Common myeloid progenitor, CD34-positive (primary cell): ENCODE measurements around the gene ROM1.
"Not testable (repeated sequence)": the region's sequence is repeated elsewhere in the genome, so short reads cannot be mapped to it uniquely, and the experiment has no call there.

Experiments used
- CTCF ChIA-PET: fragments of 350-600 bp; sonication (Branson Sonifier 250); formaldehyde crosslinking; loops from one replicate; lab custom pipeline; 2021; ENCODE audit warnings: antibody characterized with exemption; lab: Charles Lee
- POLR2A ChIA-PET: fragments of 350-600 bp; sonication (Branson Sonifier 250); formaldehyde crosslinking; loops from one replicate; lab custom pipeline; 2021; ENCODE audit warnings: antibody characterized with exemption; lab: Charles Lee
- DNase-seq, 3 donors: peaks; one replicate each; pipeline versions ENCODE4 v3.0.0 to v3.0.0-alpha.2; 2013
- H3K27ac ChIP-seq, 2 experiments: 1 replicate in 1 of 2; 2 replicates in 1 of 2; pipeline ENCODE4 v1.7.0; 2013; ENCODE audit warnings: inconsistent platforms in 2 of 2, low read length in 2 of 2, mild to moderate bottlenecking in 2 of 2, low read depth in 1 of 2, moderate library complexity in 1 of 2; ENCODE audit not compliant: severe bottlenecking in 2 of 2, insufficient read depth in 1 of 2, poor library complexity in 1 of 2
- H3K27me3 ChIP-seq, 5 experiments: replicated peaks in 2 of 5; 1 replicate in 3 of 5; 2 replicates in 2 of 5; pipeline versions ENCODE4 v1.6.1 to v1.7.0; 2013; ENCODE audit warnings: low read length in 4 of 5, mild to moderate bottlenecking in 2 of 5, moderate library complexity in 2 of 5, inconsistent platforms in 1 of 5; ENCODE audit not compliant: insufficient read depth in 5 of 5, control insufficient read depth in 4 of 5
- H3K36me3 ChIP-seq, 4 experiments: 1 replicate in 2 of 4; 2 replicates in 2 of 4; pipeline versions ENCODE4 v1.6.1 to v1.7.0; 2013; ENCODE audit warnings: low read length in 3 of 4, control low read depth in 1 of 4, mild to moderate bottlenecking in 1 of 4; ENCODE audit not compliant: control insufficient read depth in 4 of 4, insufficient read depth in 4 of 4
- H3K4me1 ChIP-seq, 4 experiments: 1 replicate in 3 of 4; 2 replicates in 1 of 4; pipeline versions ENCODE4 v1.6.1 to v1.7.1; 2013; ENCODE audit warnings: low read length in 3 of 4, mild to moderate bottlenecking in 3 of 4, control low read depth in 1 of 4, inconsistent platforms in 1 of 4, moderate library complexity in 1 of 4; ENCODE audit not compliant: control insufficient read depth in 4 of 4, insufficient read depth in 4 of 4; ENCODE audit errors: control extremely low read depth in 1 of 4
- H3K4me3 ChIP-seq, 7 experiments: 1 replicate in 4 of 7; 2 replicates in 3 of 7; pipeline versions ENCODE4 v1.5.1 to v1.7.0; 2013; ENCODE audit warnings: mild to moderate bottlenecking in 7 of 7, low read length in 6 of 7, moderate library complexity in 6 of 7, inconsistent platforms in 2 of 7, low read depth in 2 of 7, control low read depth in 1 of 7; ENCODE audit not compliant: insufficient read depth in 4 of 7, control insufficient read depth in 1 of 7; ENCODE audit errors: extremely low read depth in 1 of 7
- H3K9me3 ChIP-seq, 5 experiments: 1 replicate in 4 of 5; 2 replicates in 1 of 5; pipeline versions ENCODE4 v1.6.1 to v1.7.1; 2013; ENCODE audit warnings: low read length in 4 of 5, mild to moderate bottlenecking in 2 of 5, inconsistent platforms in 1 of 5, low read depth in 1 of 5, moderate library complexity in 1 of 5; ENCODE audit not compliant: control insufficient read depth in 4 of 5, insufficient read depth in 2 of 5; ENCODE audit errors: control extremely low read depth in 1 of 5
- WGBS: methylation state at CpG from one replicate; pipeline ENCODE4 v1.1.5; 2013; ENCODE audit not compliant: insufficient coverage; 5-methylcytosine and 5-hydroxymethylcytosine counted together

Gene ROM1

DNA sequence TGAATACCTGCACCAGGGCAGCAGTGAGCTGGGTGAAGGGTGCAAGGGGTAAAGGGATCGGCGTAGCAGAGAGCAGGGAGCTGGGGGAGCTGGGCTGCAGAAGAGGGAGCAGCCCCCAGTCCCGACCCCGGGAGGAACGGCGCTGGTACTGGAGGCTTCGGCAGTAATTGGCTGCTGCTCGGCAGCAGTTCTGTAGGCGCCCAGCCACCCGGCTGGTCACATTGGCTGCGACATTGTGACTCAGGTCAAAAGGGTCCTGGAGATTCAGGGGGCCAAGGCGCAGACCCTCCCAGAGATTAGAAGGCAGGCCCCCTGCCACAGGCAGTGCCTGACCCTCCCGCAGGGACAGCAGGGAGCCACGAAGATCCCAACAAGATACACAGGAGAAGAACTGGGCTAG lies 37.2 kb upstream of the ROM1 start:
- POLR2A ChIA-PET = interaction anchor here (3.3 kb wide), 1 partner anchor 16 kb away, joined by 25 read pairs; the partner anchor contains the start of gene TUT1

DNA sequence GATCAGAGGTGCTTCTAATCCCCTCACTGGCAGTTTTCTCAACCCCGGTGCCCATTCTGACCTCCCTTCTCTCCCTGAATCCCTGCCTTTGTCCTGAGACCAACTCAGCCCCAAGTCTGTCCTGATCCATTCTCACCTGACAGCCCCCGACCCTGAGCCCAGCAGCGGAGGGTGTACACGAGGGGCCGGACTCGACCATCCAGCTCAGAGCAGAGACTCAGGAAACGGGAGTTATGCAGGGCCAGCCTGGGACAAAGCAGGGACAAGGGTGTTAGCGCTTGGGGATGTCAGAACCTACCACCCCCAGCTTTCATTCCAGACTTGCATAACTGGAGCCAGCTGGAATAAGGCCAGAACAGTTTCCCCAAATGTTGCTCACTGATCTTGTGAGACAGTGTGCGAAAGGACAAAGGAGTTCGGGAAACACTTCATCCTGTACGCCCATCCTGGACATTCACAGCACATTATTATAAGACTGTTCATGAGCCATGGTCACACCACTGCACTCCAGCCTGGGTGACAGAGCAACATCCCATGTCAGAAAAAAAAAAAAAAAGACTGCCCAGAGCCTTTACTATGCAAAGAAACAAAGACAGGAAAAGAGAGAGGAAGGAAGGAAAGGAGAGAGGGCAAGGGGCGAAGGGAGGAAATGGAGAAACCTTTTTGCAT lies 35.9 kb upstream of the ROM1 start:
- Histone ChIP-seq H3K4me1 (peaks cover 8 to 26% (median 25%) of the 10 kb centered on the region in 4 experiments), H3K36me3 (peaks cover 10 to 57% (median 37%) of the 10 kb centered on the region in 4 experiments), H3K27ac (no peak overlapping the region), H3K4me3 (no peak overlapping the region), H3K9me3 (no peaks in the 10 kb centered on the region), H3K27me3 (no peaks in the 10 kb centered on the region)
- POLR2A ChIA-PET = interaction anchor here (0.6 kb wide), 1 partner anchor 1628 kb away, joined by 3 read pairs; no protein-coding TSS in a partner anchor
- CTCF ChIA-PET = interaction anchor here (1.8 kb wide), 1 partner anchor 15 kb away, joined by 8 read pairs; the partner anchor contains the start of gene TUT1
- 84% methylated on average over 5 of the region's 12 CpGs for WGBS
- DNase-seq = no peak

More for the DNA sequence above, 37.2 kb upstream of the ROM1 start:
- Histone ChIP-seq H3K36me3 (peaks cover 13 to 57% (median 40%) of the 10 kb centered on the region in 4 experiments), H3K27me3 (no peaks in the 10 kb centered on the region), H3K4me1 (peaks cover 10 to 38% (median 30%) of the 10 kb centered on the region in 4 experiments), H3K9me3 (no peaks in the 10 kb centered on the region), H3K4me3 (no peak overlapping the region), H3K27ac (no peak overlapping the region)
- no peak for DNase-seq
- CTCF ChIA-PET = interaction anchor here (0.7 to 2.4 kb wide), 6 partner anchors 9 to 182 kb away, joined by 3 to 21 read pairs (median 3); partner anchors contain the start of genes LRRN4CL and TUT1
- WGBS = 98% methylated on average over 9 of the region's 14 CpGs

- Histone ChIP-seq H3K4me1 (peaks cover 2 to 17% (median 17%) of the 10 kb centered on the region in 4 experiments), H3K9me3 (no peaks in the 10 kb centered on the region), H3K4me3 (no peak overlapping the region), H3K27me3 (no peaks in the 10 kb centered on the region), H3K27ac (no peak overlapping the region), H3K36me3 (peaks cover 10 to 58% (median 35%) of the 10 kb centered on the region in 4 experiments)
- ChIA-PET CTCF (interaction anchor here (1.4 to 1.5 kb wide), 2 partner anchors 10 to 13 kb away, joined by 3 read pairs; no protein-coding TSS in a partner anchor), POLR2A (interaction anchor here (0.5 kb wide), 1 partner anchor 149 kb away, joined by 3 read pairs; no protein-coding TSS in a partner anchor)
- DNase-seq = no peak
- WGBS = 98% methylated on average over 6 of the region's 11 CpGs
Measured at GRCh38 chr11:62578541-62578940, 34.5 kb upstream of the ROM1 start.

DNA sequence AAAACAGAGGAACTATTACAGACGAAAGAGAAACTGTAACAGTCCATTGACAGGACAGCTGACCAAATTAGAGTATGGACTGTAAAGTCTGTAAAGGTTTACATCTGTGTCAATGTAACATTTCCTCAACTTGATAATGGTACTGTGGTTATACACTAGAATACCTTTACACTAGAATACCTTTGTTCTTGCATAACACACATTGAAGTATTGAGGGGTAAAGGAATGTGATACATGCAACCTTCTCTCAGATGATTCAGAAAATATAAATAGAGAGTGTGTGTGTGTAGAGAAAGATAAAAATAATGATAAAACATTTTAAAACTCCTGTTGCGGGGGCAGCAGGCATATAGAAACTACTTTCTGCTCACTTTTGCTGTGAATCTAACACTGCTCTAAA lies 33.8 kb upstream of the ROM1 start:
- Histone ChIP-seq H3K4me3 (no peak overlapping the region), H3K27ac (no peak overlapping the region), H3K4me1 (peaks cover 2 to 15% (median 15%) of the 10 kb centered on the region in 4 experiments), H3K27me3 (no peaks in the 10 kb centered on the region), H3K36me3 (peaks cover 10 to 62% (median 40%) of the 10 kb centered on the region in 4 experiments), H3K9me3 (no peaks in the 10 kb centered on the region)
- POLR2A ChIA-PET = no interaction called here
- WGBS = 100% methylated on average over 1 of the region's 2 CpGs
- no peak for DNase-seq
- CTCF ChIA-PET = interaction anchor here (1.4 to 1.5 kb wide), 2 partner anchors 9 to 13 kb away, joined by 3 read pairs; no protein-coding TSS in a partner anchor

DNA sequence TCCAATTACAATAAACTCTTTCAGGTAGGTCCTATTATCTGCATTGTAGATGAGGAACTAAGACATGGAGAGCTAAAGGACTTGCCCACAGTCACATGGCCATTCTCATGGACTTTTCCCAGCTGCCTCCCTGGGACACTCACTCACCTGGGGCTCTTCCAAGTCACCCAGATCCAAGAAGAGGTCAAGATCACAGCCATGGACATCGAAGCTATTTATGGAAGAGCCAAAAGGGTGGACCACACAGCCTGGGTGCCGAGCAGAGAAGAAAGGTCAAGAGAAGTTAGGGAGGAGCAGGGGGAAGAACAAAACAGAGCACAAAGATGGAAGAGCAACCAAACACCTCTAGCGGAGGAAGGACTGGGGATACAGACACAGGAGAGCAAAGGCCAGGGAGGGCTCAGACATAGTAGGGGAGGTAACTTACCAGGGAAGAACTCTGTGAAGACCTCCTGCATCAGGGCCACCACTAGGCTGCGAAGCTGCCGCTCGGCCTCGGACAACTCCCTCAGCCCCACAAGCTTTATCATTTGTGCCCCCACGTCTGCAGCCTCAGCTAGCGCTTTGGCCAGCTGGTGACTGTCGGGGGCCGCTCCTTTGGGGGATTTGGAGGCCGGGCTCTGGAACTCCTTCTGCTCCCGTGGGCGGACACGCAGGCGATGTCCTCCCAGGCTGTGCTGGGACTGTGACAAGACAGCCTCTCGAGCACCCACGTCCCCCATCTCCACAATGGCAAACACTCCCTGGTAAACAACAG lies 31.9 kb upstream of the ROM1 start:
- POLR2A ChIA-PET = no interaction called here
- H3K4me3 ChIP-seq = no peak overlapping the region
- WGBS = 98% methylated on average over 11 of the region's 18 CpGs
- H3K27ac ChIP-seq = no peak overlapping the region
- no peaks in the 10 kb centered on the region for H3K4me1 ChIP-seq
- CTCF ChIA-PET = interaction anchor here (1.4 kb wide), 1 partner anchor 12 kb away, joined by 3 read pairs; no protein-coding TSS in a partner anchor
- no peaks in the 10 kb centered on the region for H3K9me3 ChIP-seq
- H3K36me3 ChIP-seq = peaks cover 12 to 66% (median 41%) of the 10 kb centered on the region in 4 experiments
- DNase-seq = no peak
- H3K27me3 ChIP-seq = no peaks in the 10 kb centered on the region

- DNase-seq, H3K27me3 ChIP-seq, H3K4me3 ChIP-seq, POLR2A ChIA-PET, H3K27ac ChIP-seq, H3K4me1 ChIP-seq, H3K9me3 ChIP-seq: not testable (repeated sequence)
- CTCF ChIA-PET = interaction anchor here (0.9 kb wide), 1 partner anchor 202 kb away, joined by 4 read pairs; no protein-coding TSS in a partner anchor
- 100% methylated on average over 4 of the region's 4 CpGs for WGBS
- H3K36me3 ChIP-seq = peaks cover 9 to 63% (median 38%) of the 10 kb centered on the region in 4 experiments
Measured at GRCh38 chr11:62581735-62582134, 31.3 kb upstream of the ROM1 start.
